ENCODE data around the gene PARD6A.

The PARD6A gene, protein sequence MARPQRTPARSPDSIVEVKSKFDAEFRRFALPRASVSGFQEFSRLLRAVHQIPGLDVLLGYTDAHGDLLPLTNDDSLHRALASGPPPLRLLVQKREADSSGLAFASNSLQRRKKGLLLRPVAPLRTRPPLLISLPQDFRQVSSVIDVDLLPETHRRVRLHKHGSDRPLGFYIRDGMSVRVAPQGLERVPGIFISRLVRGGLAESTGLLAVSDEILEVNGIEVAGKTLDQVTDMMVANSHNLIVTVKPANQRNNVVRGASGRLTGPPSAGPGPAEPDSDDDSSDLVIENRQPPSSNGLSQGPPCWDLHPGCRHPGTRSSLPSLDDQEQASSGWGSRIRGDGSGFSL

DNA sequence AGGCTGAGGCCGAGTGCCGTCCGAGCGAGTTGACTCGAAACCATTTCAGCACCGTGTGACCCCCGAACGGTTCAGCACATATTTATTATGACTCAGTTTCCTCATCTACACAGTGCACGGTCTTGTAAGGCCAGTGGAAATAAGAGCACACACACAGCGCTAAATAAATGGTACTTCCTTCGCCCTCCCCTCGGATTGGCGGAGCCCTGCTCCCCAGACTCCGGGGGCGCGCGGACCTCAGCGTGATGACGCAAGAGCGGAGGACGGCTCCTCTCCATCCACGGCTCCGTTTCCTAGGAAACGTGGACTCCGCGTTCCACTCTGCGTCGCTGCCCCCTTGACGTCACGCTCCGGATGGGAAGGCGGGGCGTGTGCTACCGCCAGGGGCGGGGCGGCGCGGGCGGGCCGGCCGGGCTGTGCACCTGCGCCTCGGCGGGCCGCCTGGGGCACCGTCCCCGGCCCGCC is at the start of gene PARD6A:
PARD6A (plus strand) TSS at position 397 of the 465 bp plus-strand sequence. CDS start 79 bp downstream, outside the sequence.
- DNase-seq, result peak; percentile 67

DNA sequence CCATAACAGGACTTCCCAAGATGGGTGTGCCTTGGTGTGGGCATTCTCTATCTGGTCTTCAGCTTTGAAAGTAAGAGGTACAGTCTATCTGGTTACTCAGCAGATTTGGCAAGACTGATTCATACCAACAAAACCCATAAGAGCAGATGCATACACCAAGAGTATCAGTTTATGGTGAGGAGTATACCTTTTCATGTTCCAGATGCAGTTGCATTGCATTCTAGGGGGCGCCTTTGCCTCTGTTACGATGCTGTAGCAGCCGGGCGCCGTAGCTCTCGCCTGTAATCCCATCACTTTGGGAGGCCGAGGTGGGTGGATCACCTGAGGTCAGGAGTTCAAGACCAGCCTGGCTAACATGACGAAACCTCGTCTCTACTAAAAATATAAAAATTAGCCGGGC is 47.0 kb upstream of the PARD6A start:
- DNase-seq, result no peak

DNA sequence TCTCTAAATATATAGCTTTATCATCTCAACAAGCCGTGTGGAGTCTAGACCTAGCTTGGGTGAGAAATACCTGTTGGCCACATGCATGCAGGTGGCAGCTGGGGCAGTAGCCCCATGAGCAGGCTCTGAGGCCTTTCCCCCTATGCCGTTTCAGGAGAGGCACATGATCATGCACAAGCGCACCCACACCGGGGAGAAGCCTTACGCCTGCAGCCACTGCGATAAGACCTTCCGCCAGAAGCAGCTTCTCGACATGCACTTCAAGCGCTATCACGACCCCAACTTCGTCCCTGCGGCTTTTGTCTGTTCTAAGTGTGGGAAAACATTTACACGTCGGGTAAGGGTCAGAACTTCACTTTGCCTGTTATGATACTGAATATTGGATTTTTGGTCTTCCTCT is 32.5 kb upstream of the PARD6A start:
- no peak for DNase-seq

DNA sequence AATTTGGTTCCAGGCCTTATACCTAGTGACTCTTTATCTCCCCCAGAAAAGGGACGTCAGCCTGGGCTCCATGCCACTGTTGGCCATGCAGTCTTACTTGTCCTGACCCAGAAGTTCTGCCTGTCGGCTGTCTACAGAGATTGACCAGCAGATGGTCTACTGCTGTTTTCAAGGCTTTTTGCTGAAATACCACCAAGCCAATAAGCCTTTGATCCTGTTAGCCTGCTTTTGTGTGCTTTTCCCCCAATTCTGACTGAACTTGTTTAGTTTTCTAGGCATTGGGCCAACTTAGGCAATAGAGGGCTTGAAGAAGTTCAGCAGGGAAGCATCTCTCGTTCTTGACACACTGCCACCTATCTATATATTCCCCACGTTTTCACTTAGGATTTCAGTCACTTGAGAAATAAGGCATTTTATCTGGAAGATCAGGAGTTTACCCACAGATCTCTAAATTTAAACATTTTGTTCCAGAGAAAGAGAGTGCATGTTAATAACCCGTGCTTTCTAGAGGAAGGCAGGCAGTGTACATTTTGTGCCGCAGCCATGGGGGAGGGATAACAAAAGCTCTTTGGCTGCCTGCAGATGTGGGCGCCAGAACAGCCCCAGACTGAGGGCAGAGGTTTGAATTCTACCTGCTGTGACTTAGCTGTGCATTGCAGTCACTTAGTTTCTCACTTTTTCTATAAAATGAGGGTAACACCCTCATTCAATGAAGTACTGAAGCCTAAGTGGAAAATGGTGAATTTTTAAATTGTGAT is 28.2 kb upstream of the PARD6A start:
- DNase-seq, result no peak

DNA sequence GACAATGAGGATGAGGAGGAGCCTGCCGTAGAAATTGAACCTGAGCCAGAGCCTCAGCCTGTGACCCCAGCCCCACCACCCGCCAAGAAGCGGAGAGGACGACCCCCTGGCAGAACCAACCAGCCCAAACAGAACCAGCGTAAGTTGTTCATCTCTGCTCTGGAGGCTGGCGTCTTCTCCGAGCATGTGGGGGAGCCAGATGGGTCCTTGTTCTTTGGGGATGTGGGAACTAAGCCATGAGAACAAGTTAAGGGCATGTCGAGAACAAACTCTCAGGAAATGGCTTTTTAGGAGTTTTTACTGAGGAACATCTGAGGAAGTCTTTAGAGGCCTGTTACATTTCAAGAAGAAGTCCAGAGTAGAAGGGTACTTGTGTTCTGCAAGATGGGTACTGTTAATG is 24.0 kb upstream of the PARD6A start:
- no peak for DNase-seq

DNA sequence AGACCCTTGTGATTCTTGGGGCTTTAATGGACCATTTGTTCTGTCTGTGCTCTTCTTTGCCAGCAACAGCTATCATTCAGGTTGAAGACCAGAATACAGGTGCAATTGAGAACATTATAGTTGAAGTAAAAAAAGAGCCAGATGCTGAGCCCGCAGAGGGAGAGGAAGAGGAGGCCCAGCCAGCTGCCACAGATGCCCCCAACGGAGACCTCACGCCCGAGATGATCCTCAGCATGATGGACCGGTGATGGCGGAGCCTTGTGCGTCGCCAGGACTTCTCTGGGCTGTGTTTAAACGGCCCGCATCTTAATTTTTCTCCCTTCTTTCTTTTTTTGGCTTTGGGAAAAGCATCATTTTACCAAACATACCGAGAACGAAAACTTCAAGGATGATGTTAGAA is 23.1 kb upstream of the PARD6A start:
- no peak for DNase-seq

DNA sequence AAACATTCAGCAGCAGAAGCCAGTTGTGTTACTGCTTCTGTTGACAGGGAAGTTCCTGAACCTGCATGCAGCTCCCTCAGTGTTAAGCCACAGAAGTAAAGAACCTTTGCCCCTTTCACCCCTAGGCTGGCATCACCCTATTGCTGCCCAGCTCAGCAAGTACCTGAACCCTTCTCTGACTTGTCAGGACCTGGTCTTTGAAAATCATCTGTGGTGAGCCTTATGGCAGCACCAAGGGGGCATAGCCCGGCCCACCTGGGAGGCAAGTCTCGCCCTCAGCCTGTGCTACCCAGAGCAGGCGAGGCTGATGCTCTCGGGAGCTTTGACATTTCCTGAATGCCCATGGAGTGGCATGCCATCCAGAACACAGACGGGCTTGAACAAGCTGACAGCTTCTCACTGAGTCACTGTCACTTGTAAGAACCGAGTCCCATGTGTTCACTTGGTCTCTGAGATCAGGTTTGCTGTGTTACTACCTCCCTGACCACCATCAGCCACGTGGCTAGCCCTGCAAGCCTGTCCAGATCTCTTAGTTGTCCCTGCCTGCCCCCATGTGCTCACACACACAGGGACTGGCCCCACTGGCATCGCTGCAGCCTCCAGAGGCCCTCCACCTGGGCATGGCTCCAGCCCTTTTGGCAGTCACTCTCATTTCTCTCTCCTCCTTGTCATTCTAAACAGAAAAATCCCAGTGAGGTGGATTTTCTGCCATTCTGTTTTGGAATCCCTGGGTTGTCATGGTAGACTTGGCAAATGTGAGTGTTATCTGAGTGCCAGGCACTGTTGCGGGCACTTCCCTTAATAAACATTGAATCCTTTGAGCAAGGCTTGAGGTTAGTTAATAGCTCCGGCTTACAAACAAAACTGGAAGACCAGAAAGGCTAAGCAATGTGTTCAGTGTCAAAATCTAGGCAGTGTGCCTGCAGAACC is 18.7 kb upstream of the PARD6A start:
- peak; percentile 42 for DNase-seq

DNA sequence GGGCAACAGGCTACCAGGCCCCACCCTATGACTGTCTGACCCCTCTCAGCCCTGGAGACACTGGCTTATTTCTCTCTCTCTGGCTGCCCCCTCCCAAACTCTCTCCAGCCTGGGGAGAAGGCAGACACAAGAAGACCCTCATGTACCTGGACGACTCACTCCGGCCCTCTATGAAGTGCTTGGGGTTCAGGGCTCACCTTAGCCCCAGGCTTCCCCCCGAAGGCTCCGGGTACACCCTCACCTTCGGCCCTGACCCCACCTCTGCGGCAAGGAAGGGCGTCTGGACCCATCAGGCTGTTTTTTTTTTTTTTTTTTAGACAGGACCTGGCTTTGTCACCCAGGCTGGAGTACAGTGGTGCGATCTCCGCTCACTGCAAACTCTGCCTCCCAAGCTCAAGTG is 16.7 kb upstream of the PARD6A start:
- DNase-seq, result no peak

DNA sequence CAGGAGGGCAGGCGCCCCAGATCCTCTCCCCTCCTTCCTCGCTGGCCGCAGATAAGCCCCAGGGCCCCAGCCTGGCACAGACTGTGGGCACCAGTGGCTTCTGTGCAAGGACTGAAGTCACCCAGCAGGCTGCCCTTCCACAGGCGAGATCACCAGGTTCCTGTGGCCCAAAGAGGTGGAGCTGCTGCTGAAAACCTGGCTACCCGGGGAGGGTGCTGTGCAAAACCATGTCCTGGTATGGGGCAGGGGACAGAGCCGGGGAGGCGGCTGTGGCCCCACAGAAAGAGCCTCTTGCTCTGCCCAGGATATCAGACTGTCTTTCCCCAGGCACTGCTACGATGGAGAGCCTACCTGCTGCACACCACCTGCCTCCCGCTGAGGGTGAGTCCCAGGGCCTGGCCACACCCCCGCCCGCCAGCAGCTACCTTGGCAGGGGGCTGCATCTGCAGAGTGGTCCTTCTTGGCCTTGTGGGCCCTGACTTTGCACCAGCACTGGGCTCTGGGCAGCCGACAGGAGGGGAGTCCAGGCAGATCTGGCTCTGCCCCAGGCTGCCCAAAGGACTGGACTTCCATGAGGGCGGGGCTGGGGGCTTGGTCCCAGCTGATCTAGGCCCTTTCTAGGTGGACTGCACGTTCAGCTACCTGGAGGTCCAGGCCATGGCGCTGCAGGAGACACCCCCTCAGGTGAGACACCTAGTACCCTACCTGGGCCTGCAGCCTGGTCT is 15.2 kb upstream of the PARD6A start:
- no peak for DNase-seq

DNA sequence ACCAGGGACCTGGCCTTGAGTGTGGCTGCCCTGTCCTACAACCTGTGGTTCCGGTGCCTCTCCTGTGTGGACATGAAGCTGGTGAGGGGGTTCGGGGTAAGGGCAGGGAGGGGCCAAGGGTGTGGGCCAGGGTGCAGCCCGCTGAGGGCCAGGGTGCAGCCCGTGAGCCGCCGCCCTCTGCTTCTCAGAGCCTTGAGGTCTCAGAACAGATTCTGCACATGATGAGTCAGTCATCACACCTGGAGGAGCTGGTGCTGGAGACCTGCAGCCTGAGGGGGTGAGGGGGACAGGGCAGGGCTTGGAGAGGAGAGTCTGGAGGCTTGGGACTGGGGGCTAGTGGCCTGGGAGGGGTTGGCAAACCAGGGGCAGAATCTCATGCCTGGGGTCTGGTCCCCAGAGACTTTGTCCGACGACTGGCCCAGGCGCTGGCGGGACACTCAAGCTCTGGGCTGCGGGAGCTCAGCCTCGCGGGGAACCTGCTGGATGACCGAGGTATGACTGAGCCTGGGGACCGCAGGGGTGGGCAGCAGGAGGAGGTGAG is 13.6 kb upstream of the PARD6A start:
- DNase-seq, result no peak

DNA sequence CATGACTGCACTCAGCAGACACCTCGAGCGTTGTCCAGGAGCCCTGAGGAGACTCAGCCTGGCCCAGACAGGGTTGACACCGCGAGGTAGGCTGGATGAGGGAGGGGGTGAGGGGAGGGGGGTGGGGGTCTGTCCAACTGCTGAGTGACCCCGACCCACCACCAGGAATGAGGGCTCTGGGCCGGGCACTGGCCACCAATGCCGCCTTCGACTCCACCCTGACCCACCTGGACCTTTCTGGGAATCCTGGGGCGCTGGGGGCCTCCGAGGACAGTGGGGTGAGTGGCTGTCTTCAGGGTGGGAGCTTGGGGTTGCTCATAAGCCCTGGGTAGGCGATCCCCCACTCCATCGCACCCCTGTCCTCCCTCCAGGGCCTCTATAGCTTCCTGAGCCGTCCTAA is 13.1 kb upstream of the PARD6A start:
- no peak for DNase-seq

DNA sequence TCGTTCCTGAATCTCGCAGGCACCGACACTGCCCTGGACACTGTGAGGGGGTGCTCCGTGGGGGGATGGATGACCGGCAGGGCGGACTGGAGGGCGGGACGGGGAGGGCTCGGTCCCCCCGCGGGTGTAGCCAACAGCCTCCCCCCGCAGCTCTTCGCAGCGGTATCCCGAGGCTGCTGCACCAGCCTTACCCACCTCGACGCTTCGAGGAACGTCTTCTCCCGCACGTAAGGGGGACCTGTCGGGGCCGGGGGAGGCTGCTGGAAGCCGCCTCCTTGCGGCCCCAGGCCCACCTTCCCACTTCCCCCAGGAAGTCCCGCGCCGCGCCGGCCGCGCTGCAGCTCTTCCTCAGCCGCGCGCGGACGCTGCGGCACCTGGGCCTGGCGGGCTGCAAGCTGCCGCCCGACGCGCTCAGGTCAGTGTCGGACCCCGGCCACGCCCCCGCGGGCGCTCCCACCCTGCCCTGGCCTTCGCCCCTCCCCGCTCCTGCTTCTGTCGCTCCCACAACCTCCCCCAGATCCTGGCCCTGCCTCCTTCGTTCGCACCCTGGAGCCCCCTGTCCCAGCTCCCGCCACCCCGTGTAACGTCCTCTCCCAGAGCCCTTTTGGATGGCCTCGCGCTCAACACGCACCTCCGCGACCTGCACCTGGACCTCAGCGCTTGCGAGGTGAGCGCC is 12.5 kb upstream of the PARD6A start:
- DNase-seq, result no peak

DNA sequence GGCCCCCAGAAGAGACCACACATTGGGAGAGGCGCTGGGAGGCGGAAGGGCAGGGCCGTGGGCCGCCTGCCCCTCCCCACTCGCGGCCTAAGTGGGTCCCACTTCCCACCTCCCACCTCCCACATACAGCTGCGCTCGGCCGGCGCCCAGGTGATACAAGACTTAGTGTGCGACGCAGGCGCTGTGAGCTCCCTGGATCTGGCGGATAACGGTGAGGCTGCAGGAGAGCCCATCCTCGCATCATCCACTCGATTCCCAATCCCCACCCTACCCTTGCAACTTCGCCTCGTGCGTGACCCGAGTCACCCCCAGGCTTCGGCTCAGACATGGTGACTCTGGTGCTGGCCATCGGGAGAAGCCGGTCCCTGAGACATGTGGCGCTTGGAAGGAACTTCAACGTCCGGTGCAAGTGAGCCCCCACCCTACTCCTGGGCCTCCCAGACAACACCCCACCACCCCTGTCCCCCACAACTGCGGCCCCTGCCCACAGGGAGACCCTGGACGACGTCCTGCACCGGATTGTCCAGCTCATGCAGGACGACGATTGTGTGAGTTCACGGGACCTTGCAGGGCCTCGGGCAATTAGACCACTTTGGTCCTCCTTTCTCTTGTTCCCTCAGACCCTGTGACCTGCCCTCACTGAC is 11.9 kb upstream of the PARD6A start:
- DNase-seq, result no peak

DNA sequence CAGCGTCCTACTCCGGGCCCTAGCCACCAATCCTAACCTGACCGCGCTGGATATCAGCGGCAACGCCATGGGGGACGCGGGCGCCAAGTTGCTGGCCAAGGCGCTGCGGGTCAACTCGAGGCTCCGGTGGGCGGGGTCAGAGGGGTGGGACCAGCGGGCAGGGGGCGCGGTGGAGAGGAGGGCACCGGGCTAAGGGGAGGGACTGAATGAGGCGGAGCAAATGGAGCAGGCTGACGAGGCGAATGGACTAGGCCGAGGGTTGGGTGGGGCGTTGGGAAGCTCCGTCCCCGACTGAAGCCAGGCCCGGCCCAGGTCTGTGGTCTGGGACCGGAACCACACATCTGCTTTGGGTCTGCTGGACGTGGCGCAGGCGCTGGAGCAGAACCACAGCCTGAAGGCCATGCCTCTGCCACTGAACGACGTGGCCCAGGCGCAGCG is 11.2 kb upstream of the PARD6A start:
- DNase-seq, result no peak

DNA sequence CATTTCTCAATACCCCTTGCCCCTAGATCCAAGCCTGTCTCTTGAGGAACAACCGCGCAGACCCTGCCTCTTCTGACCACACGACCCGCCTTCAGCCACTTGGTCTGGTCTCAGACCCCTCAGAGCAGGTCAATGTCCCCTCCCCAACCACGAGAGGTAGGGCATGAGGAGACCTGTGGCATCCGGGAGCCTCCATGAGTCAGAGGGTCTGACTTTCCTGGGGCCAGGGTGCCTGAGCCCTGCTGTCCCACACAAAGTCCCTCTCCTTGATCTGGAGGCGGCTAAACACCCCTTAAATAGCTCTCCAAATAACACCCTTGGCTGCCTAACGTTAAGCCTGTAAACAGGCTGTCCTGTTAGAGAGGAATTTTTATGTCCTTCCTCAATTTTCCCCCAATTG is 10.7 kb upstream of the PARD6A start:
- no peak for DNase-seq

DNA sequence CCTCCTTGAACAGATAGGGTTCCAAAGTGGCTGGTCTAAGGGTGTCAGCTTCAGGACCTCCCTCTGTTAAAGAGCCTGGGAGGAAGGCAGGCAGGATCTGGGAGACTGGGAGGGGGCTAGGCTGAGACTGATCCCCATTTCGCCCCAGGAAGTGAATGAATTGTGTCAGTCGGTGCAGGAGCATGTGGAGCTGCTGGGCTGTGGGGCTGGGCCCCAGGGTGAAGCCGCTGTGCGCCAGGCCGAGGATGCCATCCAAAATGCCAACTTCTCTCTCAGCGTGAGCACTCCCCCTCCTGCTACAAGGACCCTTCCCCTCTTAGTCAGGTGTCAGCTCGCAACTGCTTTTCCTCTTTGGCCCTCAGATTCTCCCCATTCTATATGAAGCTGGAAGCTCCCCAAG is 9.7 kb upstream of the PARD6A start:
- no peak for DNase-seq

DNA sequence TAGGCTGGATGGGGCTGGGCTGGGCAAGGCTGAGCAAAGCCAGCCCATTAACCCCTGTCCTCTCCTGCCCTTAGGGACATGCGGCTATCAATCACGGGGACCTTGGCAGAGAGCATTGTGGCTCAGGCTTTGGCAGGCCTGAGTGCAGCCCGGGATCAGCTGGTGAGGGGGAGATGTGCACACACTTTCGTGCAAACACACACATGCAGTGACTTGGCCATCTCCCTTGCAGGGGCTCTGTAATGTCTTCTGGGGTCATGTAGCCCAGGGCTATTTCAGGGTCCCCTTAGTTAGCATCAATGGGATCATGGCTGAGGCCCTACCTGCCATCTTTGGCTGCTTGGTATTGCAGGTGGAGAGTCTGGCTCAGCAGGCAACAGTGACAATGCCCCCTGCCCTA is 8.9 kb upstream of the PARD6A start:
- no peak for DNase-seq

DNA sequence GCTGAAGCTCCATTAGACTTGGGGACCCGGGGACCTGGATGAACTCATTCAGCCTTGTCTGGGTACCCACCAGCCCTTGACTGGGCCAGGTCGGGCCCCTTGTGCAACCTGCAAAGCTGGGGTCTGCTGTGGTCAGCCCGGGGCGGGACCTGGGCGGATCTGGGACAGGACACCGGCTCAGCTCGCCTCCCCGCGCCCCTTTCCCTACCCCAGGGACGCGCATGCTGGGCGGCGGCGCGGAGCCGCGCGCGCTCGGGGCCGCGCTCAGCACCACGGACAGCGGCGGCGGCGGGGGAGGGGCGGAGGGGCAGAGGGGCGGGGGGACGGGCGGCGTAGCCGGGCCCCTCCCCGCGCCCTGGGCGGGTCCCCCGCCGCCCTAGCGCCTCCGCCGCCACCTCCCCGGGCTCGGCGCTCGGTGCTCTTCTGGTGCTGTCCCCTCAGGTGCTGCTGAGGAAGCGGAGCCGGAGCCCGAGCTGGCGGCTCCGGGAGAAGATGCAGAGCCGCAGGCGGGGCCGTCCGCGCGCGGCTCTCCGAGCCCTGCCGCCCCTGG is 8.1 kb upstream of the PARD6A start:
- peak; percentile 15 for DNase-seq

DNA sequence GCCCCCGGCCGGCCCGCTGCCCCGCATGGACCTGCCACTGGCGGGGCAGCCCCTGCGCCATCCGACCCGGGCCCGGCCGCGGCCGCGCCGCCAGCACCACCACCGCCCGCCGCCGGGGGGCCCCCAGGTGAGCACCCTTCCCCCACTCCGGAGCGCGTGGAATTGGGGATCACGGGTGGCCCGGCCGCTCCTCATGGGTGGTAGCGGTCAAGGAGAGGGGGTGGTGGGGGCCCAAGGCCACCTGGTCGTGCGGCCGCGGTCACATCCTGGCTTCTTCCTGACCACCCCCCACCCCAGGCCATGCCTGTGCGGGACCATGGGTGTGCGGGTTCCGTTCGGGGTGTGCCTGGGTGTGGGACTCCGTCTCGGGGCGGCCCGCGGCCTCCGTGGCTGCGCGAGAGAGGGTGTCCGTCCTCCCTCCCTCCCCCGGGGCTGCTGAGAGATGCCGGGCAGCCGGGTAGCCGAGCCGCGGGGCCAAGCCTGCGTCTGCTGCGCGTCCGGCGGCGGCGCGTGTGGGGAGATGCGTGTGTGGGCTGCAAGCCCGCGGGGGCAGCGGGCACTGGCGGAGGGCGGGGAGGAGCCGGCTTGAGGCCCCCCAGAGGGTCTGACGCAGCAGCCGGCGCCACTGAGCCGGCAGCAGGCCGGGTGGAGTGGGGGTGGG is 7.5 kb upstream of the PARD6A start:
- no peak for DNase-seq

DNA sequence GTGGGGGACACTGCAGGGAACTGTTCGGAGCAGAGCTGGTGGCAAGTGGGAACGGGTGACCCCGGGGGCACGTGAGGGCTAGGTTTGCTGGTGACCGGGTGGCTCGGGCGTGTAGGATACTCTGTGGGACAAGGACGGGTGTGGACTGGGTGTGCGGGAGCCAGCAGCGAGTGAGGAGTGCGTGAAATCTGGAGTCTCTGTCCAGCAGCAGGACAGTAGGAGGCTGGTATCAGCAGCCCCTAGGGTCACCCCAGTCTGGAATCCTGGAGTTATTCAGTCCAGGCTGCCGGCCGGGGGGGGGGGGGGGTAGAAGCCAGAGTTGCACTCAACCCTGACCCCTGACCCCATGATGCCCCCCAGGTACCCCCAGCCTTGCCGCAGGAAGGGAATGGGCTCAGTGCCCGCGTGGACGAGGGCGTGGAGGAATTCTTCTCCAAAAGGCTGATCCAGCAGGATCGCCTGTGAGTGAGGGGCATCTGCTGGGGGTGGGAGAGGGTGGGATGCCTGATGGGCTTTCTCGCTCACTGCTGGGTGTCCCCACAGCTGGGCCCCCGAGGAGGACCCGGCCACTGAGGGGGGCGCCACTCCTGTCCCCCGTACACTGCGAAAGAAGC is 6.9 kb upstream of the PARD6A start:
- no peak for DNase-seq
